Placental epithelial cell (primary cell): Measurements from ENCODE around the gene GRIK4. TPM values are rescaled to one million over a fixed set of nuclear protein-coding genes. Genes with fewer than 3 reads are reported as not detected.

ENCODE experiments used
- total RNA-seq: library from RNA; depleted of rRNA; stranded (reverse); fragments of >200 nt; gene quantifications from 2 replicates; pipeline ENCODE4 v1.2.3, GENCODE V29; 2012

Gene GRIK4
- not detected in 2 replicates for total RNA-seq

GRCh38 chr11:120511116-120511819 lies at the start of gene GRIK4:
GRIK4 (plus strand) TSS chr11:120511748; CDS start chr11:120660319, 148,571 bp downstream.

GRCh38 chr11:121023848-121024751 lies 512.6 kb downstream of the GRIK4 start, which contains the start of gene TBCEL:
TBCEL (plus strand) TSS chr11:121024102; CDS start chr11:121045691, 21,589 bp downstream.

Other genes starting within 250 kb of the GRIK4 start
- 4.4 and 5.9 TPM in 2 replicates for gene TLCD5, start 186.4 kb upstream of the GRIK4 start, total RNA-seq
- 57.2 and 74.2 TPM in 2 replicates for gene ARHGEF12, start 175.3 kb upstream of the GRIK4 start, total RNA-seq